Measurements from ENCODE around the gene GRHL1. TPM values are rescaled to one million over a fixed set of nuclear protein-coding genes. Genes with fewer than 3 reads are reported as not detected.

Gene GRHL1
- total RNA-seq, 1 experiment from 2014 or later = 2.7 TPM

DNA sequence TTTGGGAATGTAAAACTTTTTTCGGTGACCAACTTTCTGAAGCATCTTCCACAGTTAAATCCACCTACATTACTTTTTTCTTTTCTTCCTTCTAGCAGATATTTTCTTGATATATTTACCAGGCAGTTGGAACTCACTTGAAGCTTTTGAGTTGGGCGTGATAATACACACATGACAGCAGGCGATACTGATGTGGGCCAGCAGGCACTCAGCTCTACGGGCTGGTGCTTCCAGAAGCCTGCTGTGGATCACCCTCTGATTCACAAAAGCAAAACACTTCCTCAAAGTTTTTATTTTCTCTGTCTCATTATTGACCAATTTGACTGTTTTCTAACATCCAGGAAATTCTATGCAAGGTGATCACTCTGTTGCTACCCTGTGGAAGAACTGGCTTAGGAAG lies 22.9 kb downstream of the GRHL1 start (continued):
- TF ChIP-seq, protein P1, sequence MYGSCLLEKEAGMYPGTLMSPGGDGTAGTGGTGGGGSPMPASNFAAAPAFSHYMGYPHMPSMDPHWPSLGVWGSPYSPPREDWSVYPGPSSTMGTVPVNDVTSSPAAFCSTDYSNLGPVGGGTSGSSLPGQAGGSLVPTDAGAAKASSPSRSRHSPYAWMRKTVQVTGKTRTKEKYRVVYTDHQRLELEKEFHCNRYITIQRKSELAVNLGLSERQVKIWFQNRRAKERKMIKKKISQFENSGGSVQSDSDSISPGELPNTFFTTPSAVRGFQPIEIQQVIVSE (CRISPR knock-in tag; IDR thresholded peaks at IDR 0.05; ENCODE audit: borderline replicate concordance) = no peak
- TF ChIP-seq CREB1 (CRISPR knock-in tag; IDR thresholded peaks at IDR 0.05) (no peak), TP53 (CRISPR knock-in tag; IDR thresholded peaks at IDR 0.05) (no peak), ZNF121 (CRISPR knock-in tag; IDR thresholded peaks at IDR 0.05) (no peak)
- TF ChIP-seq, protein P2, sequence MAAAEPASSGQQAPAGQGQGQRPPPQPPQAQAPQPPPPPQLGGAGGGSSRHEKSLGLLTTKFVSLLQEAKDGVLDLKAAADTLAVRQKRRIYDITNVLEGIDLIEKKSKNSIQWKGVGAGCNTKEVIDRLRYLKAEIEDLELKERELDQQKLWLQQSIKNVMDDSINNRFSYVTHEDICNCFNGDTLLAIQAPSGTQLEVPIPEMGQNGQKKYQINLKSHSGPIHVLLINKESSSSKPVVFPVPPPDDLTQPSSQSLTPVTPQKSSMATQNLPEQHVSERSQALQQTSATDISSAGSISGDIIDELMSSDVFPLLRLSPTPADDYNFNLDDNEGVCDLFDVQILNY (CRISPR knock-in tag; IDR thresholded peaks at IDR 0.05) = no peak
- TF ChIP-seq, protein P3, sequence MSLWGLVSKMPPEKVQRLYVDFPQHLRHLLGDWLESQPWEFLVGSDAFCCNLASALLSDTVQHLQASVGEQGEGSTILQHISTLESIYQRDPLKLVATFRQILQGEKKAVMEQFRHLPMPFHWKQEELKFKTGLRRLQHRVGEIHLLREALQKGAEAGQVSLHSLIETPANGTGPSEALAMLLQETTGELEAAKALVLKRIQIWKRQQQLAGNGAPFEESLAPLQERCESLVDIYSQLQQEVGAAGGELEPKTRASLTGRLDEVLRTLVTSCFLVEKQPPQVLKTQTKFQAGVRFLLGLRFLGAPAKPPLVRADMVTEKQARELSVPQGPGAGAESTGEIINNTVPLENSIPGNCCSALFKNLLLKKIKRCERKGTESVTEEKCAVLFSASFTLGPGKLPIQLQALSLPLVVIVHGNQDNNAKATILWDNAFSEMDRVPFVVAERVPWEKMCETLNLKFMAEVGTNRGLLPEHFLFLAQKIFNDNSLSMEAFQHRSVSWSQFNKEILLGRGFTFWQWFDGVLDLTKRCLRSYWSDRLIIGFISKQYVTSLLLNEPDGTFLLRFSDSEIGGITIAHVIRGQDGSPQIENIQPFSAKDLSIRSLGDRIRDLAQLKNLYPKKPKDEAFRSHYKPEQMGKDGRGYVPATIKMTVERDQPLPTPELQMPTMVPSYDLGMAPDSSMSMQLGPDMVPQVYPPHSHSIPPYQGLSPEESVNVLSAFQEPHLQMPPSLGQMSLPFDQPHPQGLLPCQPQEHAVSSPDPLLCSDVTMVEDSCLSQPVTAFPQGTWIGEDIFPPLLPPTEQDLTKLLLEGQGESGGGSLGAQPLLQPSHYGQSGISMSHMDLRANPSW (CRISPR knock-in tag; conservative IDR thresholded peaks at IDR 0.05; ENCODE audit: low read depth) = no peak

DNA sequence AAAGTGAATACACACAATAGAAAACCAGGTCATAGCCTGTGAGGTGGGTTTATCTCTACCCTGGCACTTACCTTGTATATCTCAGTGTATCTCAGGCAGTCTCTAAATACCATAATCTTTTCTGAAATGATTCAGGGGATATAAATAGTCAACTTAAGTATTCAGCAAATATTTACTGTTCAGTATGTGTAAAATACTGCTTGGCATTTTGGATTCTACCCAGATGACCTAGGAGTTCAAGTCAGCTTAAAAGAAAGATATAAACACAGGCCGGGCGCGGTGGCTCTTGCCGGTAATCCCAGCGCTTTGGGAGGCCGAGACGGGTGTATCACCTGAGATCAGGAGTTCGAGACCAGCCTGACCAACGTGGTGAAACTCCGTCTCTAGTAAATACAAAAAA lies 23.8 kb downstream of the GRHL1 start:
- ATAC-seq (no peak), DNase-seq (ENCODE audit: low spot score) (no peak)
- POLR2A ChIA-PET = no interaction called here
- Mint-ChIP-seq H3K9me3 (peaks cover 5% of the 10 kb centered on the region; the same call in 1 of the 2 replicates), H3K27ac (no peak overlapping the region), H3K27me3 (ENCODE audit: low read depth) (no peaks in the 10 kb centered on the region), H3K4me1 (peaks cover 5% of the 10 kb centered on the region; the same call in 1 of the 2 replicates), H3K4me3 (no peak overlapping the region), H3K36me3 (no peaks in the 10 kb centered on the region)
- CTCF ChIA-PET = interaction anchor here (0.7 to 2.2 kb wide), 2 partner anchors 9 to 98 kb away, joined by 3 to 11 read pairs; no protein-coding TSS in a partner anchor
- TF ChIP-seq ZNF416 (CRISPR knock-in tag; IDR thresholded peaks at IDR 0.05) (no peak), ZNF317 (CRISPR knock-in tag; IDR thresholded peaks at IDR 0.05; ENCODE audit: borderline replicate concordance, low read depth) (no peak), TEAD4 (CRISPR knock-in tag; IDR thresholded peaks at IDR 0.05) (no peak), NFYB (CRISPR knock-in tag; conservative IDR thresholded peaks at IDR 0.05; ENCODE audit: low read depth) (no peak), NFE2L1 (CRISPR knock-in tag; IDR thresholded peaks at IDR 0.05) (no peak), ZNF232 (CRISPR knock-in tag; IDR thresholded peaks at IDR 0.05) (no peak), TP53 (CRISPR knock-in tag; IDR thresholded peaks at IDR 0.05) (no peak), RELA (CRISPR knock-in tag; IDR thresholded peaks at IDR 0.05; ENCODE audit: borderline replicate concordance) (no peak)
- TF ChIP-seq, protein P4, sequence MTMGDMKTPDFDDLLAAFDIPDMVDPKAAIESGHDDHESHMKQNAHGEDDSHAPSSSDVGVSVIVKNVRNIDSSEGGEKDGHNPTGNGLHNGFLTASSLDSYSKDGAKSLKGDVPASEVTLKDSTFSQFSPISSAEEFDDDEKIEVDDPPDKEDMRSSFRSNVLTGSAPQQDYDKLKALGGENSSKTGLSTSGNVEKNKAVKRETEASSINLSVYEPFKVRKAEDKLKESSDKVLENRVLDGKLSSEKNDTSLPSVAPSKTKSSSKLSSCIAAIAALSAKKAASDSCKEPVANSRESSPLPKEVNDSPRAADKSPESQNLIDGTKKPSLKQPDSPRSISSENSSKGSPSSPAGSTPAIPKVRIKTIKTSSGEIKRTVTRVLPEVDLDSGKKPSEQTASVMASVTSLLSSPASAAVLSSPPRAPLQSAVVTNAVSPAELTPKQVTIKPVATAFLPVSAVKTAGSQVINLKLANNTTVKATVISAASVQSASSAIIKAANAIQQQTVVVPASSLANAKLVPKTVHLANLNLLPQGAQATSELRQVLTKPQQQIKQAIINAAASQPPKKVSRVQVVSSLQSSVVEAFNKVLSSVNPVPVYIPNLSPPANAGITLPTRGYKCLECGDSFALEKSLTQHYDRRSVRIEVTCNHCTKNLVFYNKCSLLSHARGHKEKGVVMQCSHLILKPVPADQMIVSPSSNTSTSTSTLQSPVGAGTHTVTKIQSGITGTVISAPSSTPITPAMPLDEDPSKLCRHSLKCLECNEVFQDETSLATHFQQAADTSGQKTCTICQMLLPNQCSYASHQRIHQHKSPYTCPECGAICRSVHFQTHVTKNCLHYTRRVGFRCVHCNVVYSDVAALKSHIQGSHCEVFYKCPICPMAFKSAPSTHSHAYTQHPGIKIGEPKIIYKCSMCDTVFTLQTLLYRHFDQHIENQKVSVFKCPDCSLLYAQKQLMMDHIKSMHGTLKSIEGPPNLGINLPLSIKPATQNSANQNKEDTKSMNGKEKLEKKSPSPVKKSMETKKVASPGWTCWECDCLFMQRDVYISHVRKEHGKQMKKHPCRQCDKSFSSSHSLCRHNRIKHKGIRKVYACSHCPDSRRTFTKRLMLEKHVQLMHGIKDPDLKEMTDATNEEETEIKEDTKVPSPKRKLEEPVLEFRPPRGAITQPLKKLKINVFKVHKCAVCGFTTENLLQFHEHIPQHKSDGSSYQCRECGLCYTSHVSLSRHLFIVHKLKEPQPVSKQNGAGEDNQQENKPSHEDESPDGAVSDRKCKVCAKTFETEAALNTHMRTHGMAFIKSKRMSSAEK (CRISPR knock-in tag; IDR thresholded peaks at IDR 0.05; ENCODE audit: borderline replicate concordance) = no peak
- TF ChIP-seq, protein P5, sequence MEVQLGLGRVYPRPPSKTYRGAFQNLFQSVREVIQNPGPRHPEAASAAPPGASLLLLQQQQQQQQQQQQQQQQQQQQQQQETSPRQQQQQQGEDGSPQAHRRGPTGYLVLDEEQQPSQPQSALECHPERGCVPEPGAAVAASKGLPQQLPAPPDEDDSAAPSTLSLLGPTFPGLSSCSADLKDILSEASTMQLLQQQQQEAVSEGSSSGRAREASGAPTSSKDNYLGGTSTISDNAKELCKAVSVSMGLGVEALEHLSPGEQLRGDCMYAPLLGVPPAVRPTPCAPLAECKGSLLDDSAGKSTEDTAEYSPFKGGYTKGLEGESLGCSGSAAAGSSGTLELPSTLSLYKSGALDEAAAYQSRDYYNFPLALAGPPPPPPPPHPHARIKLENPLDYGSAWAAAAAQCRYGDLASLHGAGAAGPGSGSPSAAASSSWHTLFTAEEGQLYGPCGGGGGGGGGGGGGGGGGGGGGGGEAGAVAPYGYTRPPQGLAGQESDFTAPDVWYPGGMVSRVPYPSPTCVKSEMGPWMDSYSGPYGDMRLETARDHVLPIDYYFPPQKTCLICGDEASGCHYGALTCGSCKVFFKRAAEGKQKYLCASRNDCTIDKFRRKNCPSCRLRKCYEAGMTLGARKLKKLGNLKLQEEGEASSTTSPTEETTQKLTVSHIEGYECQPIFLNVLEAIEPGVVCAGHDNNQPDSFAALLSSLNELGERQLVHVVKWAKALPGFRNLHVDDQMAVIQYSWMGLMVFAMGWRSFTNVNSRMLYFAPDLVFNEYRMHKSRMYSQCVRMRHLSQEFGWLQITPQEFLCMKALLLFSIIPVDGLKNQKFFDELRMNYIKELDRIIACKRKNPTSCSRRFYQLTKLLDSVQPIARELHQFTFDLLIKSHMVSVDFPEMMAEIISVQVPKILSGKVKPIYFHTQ (CRISPR knock-in tag; IDR thresholded peaks at IDR 0.05) = no peak
- TF ChIP-seq, protein P6, sequence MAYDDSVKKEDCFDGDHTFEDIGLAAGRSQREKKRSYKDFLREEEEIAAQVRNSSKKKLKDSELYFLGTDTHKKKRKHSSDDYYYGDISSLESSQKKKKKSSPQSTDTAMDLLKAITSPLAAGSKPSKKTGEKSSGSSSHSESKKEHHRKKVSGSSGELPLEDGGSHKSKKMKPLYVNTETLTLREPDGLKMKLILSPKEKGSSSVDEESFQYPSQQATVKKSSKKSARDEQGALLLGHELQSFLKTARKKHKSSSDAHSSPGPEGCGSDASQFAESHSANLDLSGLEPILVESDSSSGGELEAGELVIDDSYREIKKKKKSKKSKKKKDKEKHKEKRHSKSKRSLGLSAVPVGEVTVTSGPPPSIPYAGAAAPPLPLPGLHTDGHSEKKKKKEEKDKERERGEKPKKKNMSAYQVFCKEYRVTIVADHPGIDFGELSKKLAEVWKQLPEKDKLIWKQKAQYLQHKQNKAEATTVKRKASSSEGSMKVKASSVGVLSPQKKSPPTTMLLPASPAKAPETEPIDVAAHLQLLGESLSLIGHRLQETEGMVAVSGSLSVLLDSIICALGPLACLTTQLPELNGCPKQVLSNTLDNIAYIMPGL (CRISPR knock-in tag; IDR thresholded peaks at IDR 0.05) = no peak
- TF ChIP-seq, protein P2 (CRISPR knock-in tag; IDR thresholded peaks at IDR 0.05) = no peak
- TF ChIP-seq, protein P7, sequence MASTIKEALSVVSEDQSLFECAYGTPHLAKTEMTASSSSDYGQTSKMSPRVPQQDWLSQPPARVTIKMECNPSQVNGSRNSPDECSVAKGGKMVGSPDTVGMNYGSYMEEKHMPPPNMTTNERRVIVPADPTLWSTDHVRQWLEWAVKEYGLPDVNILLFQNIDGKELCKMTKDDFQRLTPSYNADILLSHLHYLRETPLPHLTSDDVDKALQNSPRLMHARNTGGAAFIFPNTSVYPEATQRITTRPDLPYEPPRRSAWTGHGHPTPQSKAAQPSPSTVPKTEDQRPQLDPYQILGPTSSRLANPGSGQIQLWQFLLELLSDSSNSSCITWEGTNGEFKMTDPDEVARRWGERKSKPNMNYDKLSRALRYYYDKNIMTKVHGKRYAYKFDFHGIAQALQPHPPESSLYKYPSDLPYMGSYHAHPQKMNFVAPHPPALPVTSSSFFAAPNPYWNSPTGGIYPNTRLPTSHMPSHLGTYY (CRISPR knock-in tag; IDR thresholded peaks at IDR 0.05) = no peak
- TF ChIP-seq, protein P8, sequence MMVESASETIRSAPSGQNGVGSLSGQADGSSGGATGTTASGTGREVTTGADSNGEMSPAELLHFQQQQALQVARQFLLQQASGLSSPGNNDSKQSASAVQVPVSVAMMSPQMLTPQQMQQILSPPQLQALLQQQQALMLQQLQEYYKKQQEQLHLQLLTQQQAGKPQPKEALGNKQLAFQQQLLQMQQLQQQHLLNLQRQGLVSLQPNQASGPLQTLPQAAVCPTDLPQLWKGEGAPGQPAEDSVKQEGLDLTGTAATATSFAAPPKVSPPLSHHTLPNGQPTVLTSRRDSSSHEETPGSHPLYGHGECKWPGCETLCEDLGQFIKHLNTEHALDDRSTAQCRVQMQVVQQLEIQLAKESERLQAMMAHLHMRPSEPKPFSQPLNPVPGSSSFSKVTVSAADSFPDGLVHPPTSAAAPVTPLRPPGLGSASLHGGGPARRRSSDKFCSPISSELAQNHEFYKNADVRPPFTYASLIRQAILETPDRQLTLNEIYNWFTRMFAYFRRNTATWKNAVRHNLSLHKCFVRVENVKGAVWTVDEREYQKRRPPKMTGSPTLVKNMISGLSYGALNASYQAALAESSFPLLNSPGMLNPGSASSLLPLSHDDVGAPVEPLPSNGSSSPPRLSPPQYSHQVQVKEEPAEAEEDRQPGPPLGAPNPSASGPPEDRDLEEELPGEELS (CRISPR knock-in tag; IDR thresholded peaks at IDR 0.05) = no peak
